Activated gamma-delta T cell treated with anti-CD3 and anti-CD28 coated beads, Interleukin-2, amount 50 U/mL, for 16 hours (primary cell): ENCODE data around the gene GALNS.

Source experiments
- DNase-seq: peaks from one replicate; pipeline ENCODE4 v3.0.0-alpha.2; 2020; ENCODE audit warnings: low read depth

The GALNS gene

DNA sequence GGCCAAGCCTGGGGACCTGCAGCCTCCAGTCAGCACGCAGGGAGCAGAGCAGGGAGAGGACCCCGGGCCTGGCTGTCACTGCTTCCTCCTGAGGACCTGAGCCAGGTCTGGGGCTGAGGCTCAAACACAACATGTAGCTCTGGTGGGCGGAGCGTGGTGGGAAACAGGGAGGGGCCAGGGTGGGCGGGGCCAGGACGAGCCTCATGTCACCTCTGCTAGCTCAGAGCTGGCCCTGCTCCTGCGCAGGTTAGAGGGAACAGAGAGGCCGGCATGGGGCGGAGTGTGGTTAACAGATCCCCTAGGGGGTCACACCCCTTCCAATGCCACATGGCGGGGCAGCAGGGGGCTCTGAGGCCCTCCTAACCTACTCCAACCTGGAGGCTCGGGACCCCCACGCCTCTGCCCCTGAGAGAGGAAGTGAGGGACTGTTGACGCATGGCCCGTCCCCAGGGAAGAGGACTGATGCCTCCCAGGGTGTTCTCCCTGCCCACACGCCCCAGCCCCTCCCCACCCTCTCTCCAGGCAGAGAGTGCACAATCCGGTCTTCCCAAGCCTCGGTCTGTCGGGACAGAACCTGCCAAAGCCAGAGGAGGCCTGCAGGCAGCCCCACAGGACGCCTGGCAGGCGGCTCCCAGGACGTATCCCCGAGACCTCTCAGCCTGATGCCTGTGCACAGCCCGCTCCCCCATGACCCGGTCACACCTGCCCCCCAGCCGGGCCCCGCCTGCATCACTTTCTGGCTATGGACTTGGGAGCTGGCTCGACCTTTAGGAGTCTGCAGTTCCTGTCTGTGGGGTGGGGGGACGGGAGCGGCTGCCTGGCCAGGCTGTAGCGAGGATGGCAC, 86.9 kb downstream of the GALNS start:
- no peak for DNase-seq

DNA sequence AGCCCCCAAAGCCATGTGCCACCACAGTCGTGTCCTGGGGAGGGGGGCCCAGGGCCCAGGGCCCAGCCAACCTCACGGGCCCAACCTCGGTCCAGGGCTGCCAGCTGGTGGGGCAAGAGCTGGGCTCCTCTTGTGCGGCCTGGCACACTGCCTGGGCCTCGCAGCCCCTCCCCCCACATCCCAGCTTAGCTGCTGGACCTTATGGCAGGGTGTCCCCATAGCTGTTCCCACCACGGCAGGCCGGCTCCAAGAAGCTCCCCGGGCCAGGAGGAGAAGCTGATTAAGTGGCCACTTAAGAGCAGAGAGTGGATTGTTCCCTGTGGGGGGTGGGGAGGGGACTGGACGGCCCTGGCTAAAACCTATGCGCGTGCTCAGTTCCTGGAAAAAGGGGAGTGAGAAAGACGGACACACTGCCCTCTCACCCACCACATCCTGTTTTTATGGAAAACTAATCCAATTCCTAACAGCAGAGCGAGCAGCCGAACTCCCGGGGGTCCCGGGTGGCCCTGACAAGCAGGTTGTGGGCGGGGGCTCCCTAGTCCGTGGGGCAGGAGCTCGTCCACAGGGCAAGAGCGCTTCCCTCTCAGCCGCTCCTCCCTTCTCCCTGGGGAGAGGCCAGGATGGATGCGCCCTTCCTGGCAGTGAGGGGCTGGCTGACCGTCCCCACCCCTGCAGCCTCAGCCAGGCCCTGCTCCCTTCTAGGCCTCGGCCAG, 88.5 kb downstream of the GALNS start:
- no peak for DNase-seq

DNA sequence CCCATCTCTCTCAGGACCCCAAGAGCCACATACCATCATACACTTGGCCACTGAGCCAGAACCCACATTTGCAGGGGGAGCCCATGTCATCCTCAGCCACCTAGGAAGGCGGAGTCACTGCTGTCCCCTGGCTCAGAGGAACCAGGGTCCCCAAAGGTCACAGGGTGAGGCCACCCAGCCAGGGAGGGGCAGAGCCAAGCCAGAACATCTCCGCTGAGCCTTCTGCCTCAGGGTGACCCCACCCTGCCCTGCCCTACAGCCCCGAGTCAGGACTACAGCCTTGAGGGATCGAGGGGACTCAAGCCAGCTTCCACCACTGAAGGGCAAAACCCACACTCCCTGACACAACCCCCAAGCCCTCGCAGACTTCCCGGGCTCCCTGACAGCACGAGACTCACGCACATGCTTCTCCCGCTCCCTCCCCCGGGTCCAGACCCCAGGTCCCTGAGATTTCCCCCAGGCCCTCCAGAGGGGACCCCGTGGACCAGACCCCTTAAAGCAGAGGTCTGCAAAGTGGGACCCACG, 89.1 kb downstream of the GALNS start:
- no peak for DNase-seq

DNA sequence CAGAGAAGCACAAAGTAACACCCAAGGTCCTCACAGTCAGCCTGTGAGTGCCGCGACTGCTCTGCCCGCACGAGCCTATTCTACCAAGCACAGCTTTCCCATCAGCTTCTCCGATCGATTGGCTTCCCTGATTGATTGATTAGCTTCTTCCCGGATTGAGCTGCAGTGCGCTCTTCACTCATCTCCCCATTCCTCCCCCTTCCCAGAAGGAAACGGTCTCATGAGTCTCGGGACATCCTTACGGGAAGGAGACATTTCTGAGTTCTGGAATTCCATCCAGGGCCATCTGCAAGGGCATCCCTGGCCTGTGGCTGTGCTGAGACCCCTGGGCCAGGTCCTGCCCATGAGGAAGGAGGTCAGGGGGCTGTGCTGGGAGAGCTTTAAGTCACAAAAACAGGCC, 89.8 kb downstream of the GALNS start:
- no peak for DNase-seq

DNA sequence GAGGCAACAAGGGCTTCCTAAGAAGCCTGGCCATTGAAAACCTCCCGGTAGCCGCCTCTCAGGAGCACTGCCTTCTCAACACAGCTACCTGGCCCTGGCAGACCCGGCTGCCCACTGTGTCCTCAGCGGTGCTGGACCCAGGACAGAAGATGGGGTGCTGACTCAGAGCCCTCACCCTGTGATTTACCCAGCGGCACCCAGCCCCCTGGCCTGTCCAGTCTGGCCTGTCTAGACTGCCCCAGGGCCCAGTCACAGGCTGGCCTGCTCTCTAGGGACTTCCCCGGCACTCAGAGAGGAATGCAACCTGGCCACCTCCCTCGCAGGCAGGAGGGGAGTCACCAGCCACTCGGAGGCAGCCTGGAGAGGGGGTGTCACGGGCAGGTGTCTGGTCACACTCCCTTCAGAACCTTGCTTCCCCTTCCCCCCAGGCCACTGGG, 91.8 kb downstream of the GALNS start:
- no peak for DNase-seq

DNA sequence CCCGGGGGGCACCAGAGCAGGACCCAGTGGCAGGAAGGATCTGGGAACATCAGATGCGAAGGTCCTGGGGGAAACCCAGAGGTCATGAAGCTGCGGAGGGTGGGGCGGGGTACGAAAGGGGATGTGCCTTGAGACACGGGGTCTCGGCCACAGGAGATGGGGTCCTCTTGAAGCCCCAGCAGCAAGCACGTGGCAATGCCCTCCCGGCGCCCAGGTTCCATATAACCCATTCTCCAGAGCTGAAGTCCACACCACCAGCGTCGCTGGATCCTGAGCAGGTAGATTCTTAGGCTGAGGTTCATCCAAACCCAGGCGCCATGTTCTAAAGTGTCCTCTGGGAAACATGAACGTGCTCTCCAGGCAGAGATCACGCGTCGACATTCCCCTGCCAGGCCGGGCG, 92.7 kb downstream of the GALNS start:
- no peak for DNase-seq
